GM21381 (cell line): ENCODE measurements around the gene SPINK4.

Experiments
- ATAC-seq: cut with Tn5 transposase; IDR thresholded peaks from one replicate; pipeline ENCODE4 v1.9.1; 2021; ENCODE audit warnings: mild to moderate bottlenecking, moderate library complexity; ENCODE audit not compliant: unreplicated experiment

The SPINK4 gene

GRCh38 chr9:33229359-33230114, 10.4 kb upstream of the SPINK4 start:
- no peak for ATAC-seq

DNA sequence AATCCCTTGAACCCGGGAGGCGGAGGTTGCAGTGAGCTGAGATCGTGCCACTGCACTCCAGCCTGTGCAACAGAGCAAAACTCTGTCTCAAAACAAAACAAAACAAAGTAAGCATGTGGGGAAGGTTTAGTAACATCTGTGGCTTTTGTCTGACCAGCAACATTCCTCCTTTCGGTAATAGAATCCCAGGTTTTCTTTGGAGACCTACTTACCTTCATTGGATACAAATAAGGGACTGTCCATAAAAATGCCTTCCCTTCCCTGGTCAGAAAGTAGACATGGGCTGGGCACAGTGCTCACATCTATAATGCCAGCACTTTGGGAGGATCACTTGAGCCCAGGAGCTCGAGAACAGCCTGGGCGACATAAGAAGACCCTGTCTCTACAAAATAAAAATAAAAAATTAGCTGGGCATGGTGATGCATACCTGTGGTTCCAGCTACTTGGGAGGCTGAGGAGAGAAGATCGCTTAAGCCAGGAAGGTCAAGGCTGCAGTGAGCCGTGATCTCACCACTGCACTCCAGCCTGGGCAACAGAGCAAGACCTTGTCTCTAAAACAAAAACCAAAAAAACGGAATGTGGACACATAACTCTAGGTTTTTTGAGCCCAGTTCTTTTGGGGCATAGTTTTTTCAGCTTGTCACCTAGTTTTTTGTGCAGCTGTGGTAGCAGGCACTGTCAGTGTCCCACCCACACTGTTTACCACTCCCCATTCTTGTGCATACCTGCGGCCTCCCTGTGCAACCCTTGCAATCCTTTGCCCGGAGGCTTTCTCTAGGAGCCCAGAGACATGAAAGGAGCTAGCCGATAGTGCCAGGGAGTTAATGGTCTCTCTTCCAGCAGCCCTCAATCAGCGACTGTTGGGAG, 9.0 kb upstream of the SPINK4 start:
- ATAC-seq: no peak

DNA sequence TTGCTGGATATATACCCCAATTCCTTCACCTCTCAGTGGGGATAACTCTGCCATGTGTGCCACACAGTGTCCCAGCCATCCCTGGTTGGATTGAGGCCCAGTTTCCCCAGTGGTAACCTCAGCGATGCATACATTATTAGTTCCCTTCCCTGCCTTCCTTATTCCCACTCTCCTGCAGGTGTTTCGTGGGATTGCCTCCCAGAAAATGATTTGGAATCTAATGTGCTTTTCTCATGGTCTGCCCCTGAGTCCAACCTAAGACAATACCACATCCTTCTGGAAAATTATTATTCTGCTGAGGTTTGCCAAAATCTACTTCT, 8.4 kb upstream of the SPINK4 start:
- no peak for ATAC-seq

DNA sequence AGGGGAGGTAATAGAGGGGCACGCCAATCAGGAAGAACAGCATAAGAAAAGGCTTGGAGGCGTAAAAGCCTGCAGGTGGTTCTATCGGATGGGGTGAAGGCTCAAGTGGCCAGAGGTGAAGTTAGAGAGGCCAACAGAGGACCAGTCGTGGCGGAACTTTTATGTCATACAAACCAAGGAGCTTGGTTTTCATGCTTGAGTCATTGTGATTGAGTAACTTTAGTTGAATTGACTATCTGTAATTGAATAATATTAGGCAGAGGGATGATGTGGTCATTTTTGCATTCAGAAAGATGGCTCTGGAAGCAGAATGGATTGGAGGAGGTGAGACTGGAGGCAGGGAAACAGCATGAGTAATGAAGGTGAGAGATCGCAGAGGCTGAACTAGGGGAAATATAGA, 7.2 kb upstream of the SPINK4 start:
- ATAC-seq: no peak

- no peak for ATAC-seq
Measured at GRCh38 chr9:33233626-33234342, 6.2 kb upstream of the SPINK4 start.

GRCh38 chr9:33234511-33235467, 5.2 kb upstream of the SPINK4 start:
- ATAC-seq: no peak

GRCh38 chr9:33236571-33236970, 3.4 kb upstream of the SPINK4 start:
- no peak for ATAC-seq

- ATAC-seq: no peak
Measured at GRCh38 chr9:33241298-33241697, 1.3 kb downstream of the SPINK4 start.

- ATAC-seq: no peak
Measured at GRCh38 chr9:33242609-33243134, 2.7 kb downstream of the SPINK4 start.

DNA sequence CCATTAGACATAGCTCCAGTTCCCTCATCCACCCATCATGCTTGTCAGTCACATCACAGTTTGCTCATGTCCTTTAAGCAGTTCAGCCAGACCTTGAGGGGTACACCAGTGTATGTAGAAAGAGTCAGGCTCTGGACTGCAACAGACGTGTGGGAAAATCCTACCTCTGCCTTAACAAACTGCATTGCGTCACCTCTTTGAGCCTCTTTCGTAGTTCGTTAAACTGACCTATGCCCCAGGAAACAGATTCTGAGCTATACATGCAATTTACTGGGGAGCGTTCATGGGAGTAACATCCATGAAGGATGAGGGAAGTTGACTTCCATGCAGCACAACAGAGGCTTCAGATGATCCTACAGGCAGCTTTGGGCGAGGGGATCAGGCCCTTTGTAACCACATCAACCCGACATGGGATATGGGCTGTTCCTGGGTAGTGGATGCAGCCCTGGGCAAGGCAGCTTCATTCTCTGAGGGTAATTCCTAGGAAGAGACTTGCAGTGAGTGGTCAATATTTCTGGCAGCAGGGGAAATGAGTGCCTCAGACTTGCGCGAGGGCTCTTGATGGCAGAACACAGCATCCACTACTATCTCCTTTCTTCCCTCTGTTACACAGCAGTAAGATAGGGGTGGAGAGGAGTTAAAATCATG, 4.3 kb downstream of the SPINK4 start:
- ATAC-seq: no peak

DNA sequence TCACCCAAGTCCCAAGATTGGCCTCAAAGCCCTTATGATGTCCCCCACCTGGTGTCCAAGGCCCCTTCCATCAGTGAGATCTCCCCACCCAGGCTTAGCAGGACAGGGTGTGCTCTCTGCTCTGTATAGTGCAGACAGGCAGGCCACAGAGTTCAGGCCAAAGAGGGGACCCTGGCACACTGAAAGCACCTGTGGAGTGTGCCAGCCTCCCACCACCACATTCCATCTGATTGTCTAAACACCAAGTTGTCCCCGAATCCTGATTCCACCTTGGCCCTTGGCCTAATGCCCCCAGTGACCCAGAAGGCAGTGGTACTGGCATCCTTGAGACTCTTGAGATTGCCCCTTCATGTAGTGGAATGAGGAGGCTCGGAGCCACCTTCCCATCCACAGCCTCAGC, 5.4 kb downstream of the SPINK4 start:
- no peak for ATAC-seq

DNA sequence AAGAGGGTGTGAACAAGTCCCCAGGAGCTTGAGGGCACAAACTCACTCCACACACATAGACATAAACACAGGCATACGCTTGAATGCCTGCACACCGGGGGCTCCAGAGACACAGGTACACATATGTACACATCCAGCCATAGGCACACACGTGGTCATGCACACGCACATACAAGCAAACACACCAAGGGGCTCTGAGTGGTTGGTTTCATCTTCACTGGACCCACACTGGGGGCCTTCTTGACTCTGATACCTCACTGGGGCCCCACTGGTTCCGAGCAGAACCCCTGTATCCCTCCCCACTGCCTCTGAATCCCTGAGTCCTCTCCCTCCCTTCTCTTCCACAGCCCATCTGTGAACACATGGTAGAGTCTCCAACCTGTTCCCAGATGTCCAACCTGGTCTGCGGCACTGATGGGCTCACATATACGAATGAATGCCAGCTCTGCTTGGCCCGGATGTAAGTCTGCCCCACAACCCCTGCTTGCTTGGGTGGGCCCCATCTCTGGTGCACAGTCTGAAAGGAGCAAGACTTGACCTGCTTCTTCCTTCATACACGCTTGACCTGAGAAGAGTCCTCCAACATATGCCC, 6.4 kb downstream of the SPINK4 start:
- ATAC-seq: no peak

GRCh38 chr9:33248606-33249005, 8.6 kb downstream of the SPINK4 start:
- ATAC-seq: no peak

GRCh38 chr9:33249087-33249658, 9.2 kb downstream of the SPINK4 start:
- ATAC-seq: peak; percentile 63

DNA sequence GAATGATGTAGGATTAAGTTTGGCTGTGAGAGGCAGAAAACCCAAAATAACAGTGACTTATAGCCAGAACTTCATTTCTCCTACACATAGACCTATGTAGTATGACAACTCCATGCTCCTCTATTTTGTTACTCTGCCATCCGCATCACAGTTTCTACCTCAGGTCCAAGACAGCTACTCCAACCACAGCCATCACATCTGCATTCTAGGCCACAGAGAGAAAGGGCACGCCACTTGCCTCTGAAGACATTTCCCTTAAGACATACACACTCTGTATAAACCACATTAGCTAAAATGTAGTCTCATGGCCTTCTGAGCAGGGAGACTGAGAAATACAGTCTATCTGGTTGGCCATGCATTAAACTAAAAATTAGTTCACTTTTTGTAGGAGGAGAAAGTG, 10.0 kb downstream of the SPINK4 start:
- no peak for ATAC-seq

DNA sequence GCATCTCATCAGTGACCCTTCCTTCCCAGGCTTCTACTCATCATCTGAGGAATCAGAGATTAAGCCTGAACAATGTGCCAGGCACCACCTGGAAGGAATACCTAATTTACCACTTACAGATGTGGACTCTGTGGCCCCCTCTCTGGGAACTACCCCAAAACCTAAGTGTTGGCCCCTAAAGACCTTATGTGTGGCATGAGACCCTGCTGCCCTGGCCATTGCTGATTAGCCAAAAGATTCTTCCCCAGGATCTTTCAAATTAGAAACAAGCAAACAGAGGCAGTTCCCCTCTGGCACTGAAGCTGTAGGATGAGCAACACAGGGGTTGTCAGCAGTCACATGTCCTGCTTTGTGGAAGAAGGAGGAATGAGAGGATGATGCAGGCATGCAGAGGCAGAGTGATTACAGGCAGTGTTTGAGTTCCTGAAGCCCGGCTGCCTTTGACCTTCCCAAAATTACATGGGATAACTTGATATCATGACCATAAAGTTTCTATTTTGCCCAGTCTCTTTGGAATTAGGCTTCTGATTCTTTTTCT, 10.6 kb downstream of the SPINK4 start:
- ATAC-seq: no peak

DNA sequence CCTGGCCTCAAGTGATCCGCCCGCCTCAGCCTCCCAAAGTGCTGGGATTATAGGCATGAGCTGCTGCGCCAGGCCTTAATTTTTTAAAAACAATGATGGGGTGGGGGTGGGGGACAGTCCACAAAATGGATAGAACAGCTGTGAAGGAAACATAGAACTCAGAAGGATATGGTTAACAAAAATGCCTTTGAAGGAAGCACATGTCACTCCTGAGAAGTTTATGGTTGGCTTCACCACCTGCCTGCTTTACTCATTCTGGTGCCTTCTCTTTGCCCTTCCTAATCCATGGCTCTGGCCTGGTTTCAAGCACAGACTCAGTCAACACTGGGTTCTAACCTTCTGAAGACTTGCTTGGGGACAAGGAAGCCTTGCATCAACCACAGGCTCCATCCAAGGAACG, 14.2 kb downstream of the SPINK4 start:
- no peak for ATAC-seq

DNA sequence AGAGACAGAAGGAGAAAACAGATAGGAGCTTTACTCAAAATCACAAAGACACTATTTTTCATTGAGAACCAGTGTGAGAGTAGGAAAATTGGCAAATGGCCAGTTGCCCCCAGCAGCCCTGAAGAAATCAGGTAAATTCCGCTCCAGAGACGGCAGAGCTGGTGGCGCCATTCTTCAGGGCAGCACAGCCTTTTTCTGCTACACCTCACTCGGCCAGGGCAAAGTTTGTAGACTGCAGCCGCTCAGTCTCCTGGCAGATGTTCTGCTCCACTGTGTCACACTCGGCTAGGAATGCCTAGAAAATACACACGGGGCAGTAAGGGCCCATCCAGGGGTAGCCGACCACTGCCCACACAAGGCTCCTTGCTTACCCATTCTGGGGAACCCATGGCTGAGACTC, 15.0 kb downstream of the SPINK4 start:
- ATAC-seq: no peak

DNA sequence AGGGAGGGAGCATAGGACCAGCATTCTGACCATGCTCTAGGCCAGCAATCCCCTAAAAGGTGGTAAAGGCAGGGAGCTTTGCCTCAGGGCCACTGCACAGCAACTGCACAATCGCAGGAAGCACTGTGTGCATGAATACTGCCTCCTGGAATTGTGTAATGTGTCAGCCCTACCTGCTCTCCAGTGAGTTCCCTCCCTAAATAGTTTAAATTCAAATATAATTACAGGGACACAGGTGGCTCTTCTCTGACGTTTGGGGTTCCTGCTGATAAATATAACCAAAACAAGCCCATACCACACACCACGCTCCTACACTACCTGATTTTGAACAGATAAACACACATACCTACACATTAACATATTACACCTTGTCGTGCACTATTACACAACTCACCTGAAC, 15.5 kb downstream of the SPINK4 start:
- no peak for ATAC-seq
